PC-9 (cell line): ENCODE data around the gene STIMATE.

Experiments used
- CTCF ChIP-seq: fragments of 200-600 bp; sonication (generic); conservative IDR thresholded peaks from 2 replicates; pipeline ENCODE4 v1.6.1; 2017; ENCODE audit warnings: mixed run types, antibody characterized with exemption, mild to moderate bottlenecking, moderate library complexity
- EZH2 ChIP-seq: fragments of 200-600 bp; sonication (generic); IDR thresholded peaks from 2 replicates; pipeline ENCODE4 v1.8.0; 2017; ENCODE audit warnings: antibody characterized with exemption, low read depth

GRCh38 chr3:52907497-52907896 is 10.1 kb upstream of the STIMATE start:
- no peak for TF ChIP-seq EZH2
- TF ChIP-seq CTCF: no peak
